Activated naive CD8-positive, alpha-beta T cell treated with anti-CD3 and anti-CD28 coated beads, Interleukin-2, amount 50 U/mL, for 24 hours (primary cell): ENCODE measurements around the gene SNRNP40.
"Not testable (repeated sequence)": the region's sequence is repeated elsewhere in the genome, so short reads cannot be mapped to it uniquely, and the experiment has no call there.

ENCODE experiments used
- ATAC-seq: fragments of 150-1000 bp; cut with Tn5 transposase; one replicate; pipeline ENCODE4 v1.10.0; 2021
- DNase-seq: peaks from one replicate; pipeline ENCODE4 v3.0.0; 2021
- H3K27ac Mint-ChIP-seq: one replicate; pipeline ENCODE4 v1.8.0; 2021; ENCODE audit warnings: mild to moderate bottlenecking, mixed read lengths
- H3K27me3 Mint-ChIP-seq: one replicate; pipeline ENCODE4 v1.8.0; 2021; ENCODE audit warnings: mixed read lengths
- H3K36me3 Mint-ChIP-seq: one replicate; pipeline ENCODE4 v1.8.0; 2021; ENCODE audit warnings: low read depth, mixed read lengths
- H3K4me1 Mint-ChIP-seq: one replicate; pipeline ENCODE4 v1.8.0; 2021; ENCODE audit warnings: mixed read lengths
- H3K4me3 Mint-ChIP-seq: one replicate; pipeline ENCODE4 v1.8.0; 2021; ENCODE audit warnings: mild to moderate bottlenecking, moderate library complexity, mixed read lengths
- H3K9me3 Mint-ChIP-seq: one replicate; pipeline ENCODE4 v1.8.0; 2021; ENCODE audit warnings: mixed read lengths

Gene SNRNP40

GRCh38 chr1:31302709-31303441, 6.3 kb upstream of the SNRNP40 start:
- Mint-ChIP-seq H3K4me1 (peaks cover 19% of the 10 kb centered on the region), H3K27ac (no peak overlapping the region), H3K27me3 (no peaks in the 10 kb centered on the region), H3K4me3 (no peak overlapping the region), H3K36me3 (peaks cover 9% of the 10 kb centered on the region), H3K9me3 (no peaks in the 10 kb centered on the region)
- ATAC-seq = no peak
- no peak for DNase-seq

GRCh38 chr1:31300193-31300592, 3.6 kb upstream of the SNRNP40 start:
- H3K36me3 Mint-ChIP-seq = peaks cover 5% of the 10 kb centered on the region
- no peak overlapping the region for H3K4me3 Mint-ChIP-seq
- no peaks in the 10 kb centered on the region for H3K9me3 Mint-ChIP-seq
- no peaks in the 10 kb centered on the region for H3K27me3 Mint-ChIP-seq
- DNase-seq (no peak), ATAC-seq (no peak)
- no peak overlapping the region for H3K27ac Mint-ChIP-seq
- peaks cover 26% of the 10 kb centered on the region for H3K4me1 Mint-ChIP-seq

- Mint-ChIP-seq H3K4me1 (peaks cover 31% of the 10 kb centered on the region), H3K9me3 (no peaks in the 10 kb centered on the region), H3K4me3 (no peak overlapping the region), H3K36me3 (peaks cover 8% of the 10 kb centered on the region), H3K27ac (no peak overlapping the region), H3K27me3 (no peaks in the 10 kb centered on the region)
- DNase-seq (no peak), ATAC-seq (no peak)
These were observed 2.8 kb upstream of the SNRNP40 start for GRCh38 chr1:31299365-31299764.

GRCh38 chr1:31297277-31298247, 974 bp upstream of the SNRNP40 start:
- DNase-seq = no peak
- Mint-ChIP-seq H3K4me1 (peaks cover 31% of the 10 kb centered on the region), H3K27me3 (no peaks in the 10 kb centered on the region), H3K9me3 (no peaks in the 10 kb centered on the region), H3K36me3 (peaks cover 19% of the 10 kb centered on the region), H3K4me3 (no peak overlapping the region), H3K27ac (no peak overlapping the region)
- no peak for ATAC-seq

GRCh38 chr1:31295874-31296485, 608 bp downstream of the SNRNP40 start:
- no peak for DNase-seq
- Mint-ChIP-seq H3K4me1 (peaks cover 31% of the 10 kb centered on the region), H3K4me3 (no peak overlapping the region)

GRCh38 chr1:31289021-31289420, 7.6 kb downstream of the SNRNP40 start:
- no peak for DNase-seq
- Mint-ChIP-seq H3K27me3 (no peaks in the 10 kb centered on the region), H3K4me1 (no peaks in the 10 kb centered on the region), H3K4me3 (no peak overlapping the region), H3K9me3 (no peaks in the 10 kb centered on the region), H3K27ac (no peak overlapping the region), H3K36me3 (peaks cover 55% of the 10 kb centered on the region)
- ATAC-seq = no peak

More at GRCh38 chr1:31295874-31296485, 608 bp downstream of the SNRNP40 start:
- H3K27me3 Mint-ChIP-seq = no peaks in the 10 kb centered on the region
- H3K36me3 Mint-ChIP-seq = peaks cover 32% of the 10 kb centered on the region
- H3K9me3 Mint-ChIP-seq = no peaks in the 10 kb centered on the region
- H3K27ac Mint-ChIP-seq = no peak overlapping the region
- no peak for ATAC-seq

GRCh38 chr1:31287791-31288190, 8.8 kb downstream of the SNRNP40 start:
- H3K4me1 Mint-ChIP-seq, H3K27me3 Mint-ChIP-seq, H3K4me3 Mint-ChIP-seq, DNase-seq, H3K27ac Mint-ChIP-seq, ATAC-seq, H3K9me3 Mint-ChIP-seq: not testable (repeated sequence)
- H3K36me3 Mint-ChIP-seq = peaks cover 53% of the 10 kb centered on the region

GRCh38 chr1:31282426-31282825, 14.2 kb downstream of the SNRNP40 start:
- not testable (repeated sequence) for DNase-seq, ATAC-seq, H3K27me3 Mint-ChIP-seq, H3K27ac Mint-ChIP-seq, H3K4me3 Mint-ChIP-seq, H3K9me3 Mint-ChIP-seq, H3K4me1 Mint-ChIP-seq
- peaks cover 53% of the 10 kb centered on the region for H3K36me3 Mint-ChIP-seq

- no peaks in the 10 kb centered on the region for H3K27me3 Mint-ChIP-seq
- no peak for DNase-seq
- peaks cover 7% of the 10 kb centered on the region for H3K4me1 Mint-ChIP-seq
- no peak overlapping the region for H3K4me3 Mint-ChIP-seq
- H3K9me3 Mint-ChIP-seq = no peaks in the 10 kb centered on the region
- no peak for ATAC-seq
- peaks cover 50% of the 10 kb centered on the region for H3K36me3 Mint-ChIP-seq
- H3K27ac Mint-ChIP-seq = no peak overlapping the region
These were observed 23.0 kb downstream of the SNRNP40 start for GRCh38 chr1:31273619-31274018.

- Mint-ChIP-seq H3K9me3 (no peaks in the 10 kb centered on the region), H3K36me3 (peaks cover 48% of the 10 kb centered on the region), H3K27ac (no peak overlapping the region), H3K27me3 (no peaks in the 10 kb centered on the region), H3K4me1 (peaks cover 7% of the 10 kb centered on the region), H3K4me3 (no peak overlapping the region)
- ATAC-seq (no peak), DNase-seq (no peak)
These were observed 24.2 kb downstream of the SNRNP40 start for GRCh38 chr1:31272369-31272768.

GRCh38 chr1:31266547-31266946, 30.0 kb downstream of the SNRNP40 start:
- DNase-seq (no peak), ATAC-seq (no peak)
- Mint-ChIP-seq H3K4me1 (no peaks in the 10 kb centered on the region), H3K27ac (no peak overlapping the region), H3K36me3 (peaks cover 49% of the 10 kb centered on the region), H3K27me3 (no peaks in the 10 kb centered on the region), H3K4me3 (no peak overlapping the region), H3K9me3 (no peaks in the 10 kb centered on the region)

- Mint-ChIP-seq H3K27me3 (no peaks in the 10 kb centered on the region), H3K27ac (no peak overlapping the region), H3K9me3 (no peaks in the 10 kb centered on the region), H3K4me1 (no peaks in the 10 kb centered on the region), H3K36me3 (peaks cover 49% of the 10 kb centered on the region), H3K4me3 (no peak overlapping the region)
- no peak for ATAC-seq
- no peak for DNase-seq
These were observed 31.7 kb downstream of the SNRNP40 start for GRCh38 chr1:31264790-31265386.

GRCh38 chr1:31263408-31263807, 33.2 kb downstream of the SNRNP40 start:
- no peaks in the 10 kb centered on the region for H3K4me1 Mint-ChIP-seq
- H3K27ac Mint-ChIP-seq = no peak overlapping the region
- no peak for DNase-seq
- H3K27me3 Mint-ChIP-seq = no peaks in the 10 kb centered on the region
- no peaks in the 10 kb centered on the region for H3K9me3 Mint-ChIP-seq
- no peak for ATAC-seq
- peaks cover 51% of the 10 kb centered on the region for H3K36me3 Mint-ChIP-seq
- no peak overlapping the region for H3K4me3 Mint-ChIP-seq

GRCh38 chr1:31262393-31262792, 34.2 kb downstream of the SNRNP40 start:
- peaks cover 56% of the 10 kb centered on the region for H3K36me3 Mint-ChIP-seq
- H3K4me3 Mint-ChIP-seq, H3K9me3 Mint-ChIP-seq, ATAC-seq, H3K4me1 Mint-ChIP-seq, H3K27me3 Mint-ChIP-seq, DNase-seq, H3K27ac Mint-ChIP-seq: not testable (repeated sequence)
